SK-N-SH (cell line): ENCODE data around the gene HS1BP3. TPM values are rescaled to one million over a fixed set of nuclear protein-coding genes. Genes with fewer than 3 reads are reported as not detected.

Experiments used
- CTCF ChIA-PET: fragments of 300-600, 350-600 bp; formaldehyde crosslinking; extraction: SDS; loops from one replicate; lab custom pipeline; 2021; lab: Yijun Ruan, JAX
- POLR2A ChIA-PET: fragments of 350-600 bp; sonication (Branson Sonifier 250); formaldehyde crosslinking; extraction: SDS; loops from one replicate; lab custom pipeline; 2020; ENCODE audit warnings: antibody characterized with exemption, inconsistent platforms; lab: Yijun Ruan, JAX
- DNase-seq: peaks from one replicate; pipeline ENCODE4 v3.0.0; 2012
- H2AFZ ChIP-seq: fragments of 200-600 bp; sonication (generic); 2 replicates; pipeline ENCODE4 v1.8.1; 2016; ENCODE audit warnings: antibody characterized with exemption, mild to moderate bottlenecking, low read depth
- H3F3A ChIP-seq: fragments of 200-600 bp; sonication (generic); replicated peaks from 2 replicates; pipeline ENCODE3; 2016; ENCODE audit warnings: antibody characterized with exemption, mild to moderate bottlenecking; ENCODE audit not compliant: insufficient read depth
- H3K27ac ChIP-seq, 2 experiments: fragments of 200-500 bp in 1 of 2; fragments of 200-600 bp in 1 of 2; sonication (Bioruptor generic) in 1 of 2; sonication (generic), shearing (Covaris generic) in 1 of 2; 2 replicates each; pipeline versions ENCODE4 v1.5.1 to v1.6.1; 2014 to 2016; ENCODE audit warnings: low read depth in 2 of 2, inconsistent platforms in 1 of 2, low read length in 1 of 2, mild to moderate bottlenecking in 1 of 2, mixed read lengths in 1 of 2
- H3K27me3 ChIP-seq: fragments of 200-600 bp; sonication (generic), shearing (Covaris generic); 2 replicates; pipeline ENCODE4 v1.6.1; 2016; ENCODE audit warnings: mixed run types; ENCODE audit not compliant: insufficient read depth
- H3K36me3 ChIP-seq, 2 experiments: fragments of 200-500 bp in 1 of 2; fragments of 200-600 bp in 1 of 2; sonication (Bioruptor generic) in 1 of 2; sonication (generic) in 1 of 2; replicated peaks in 1 of 2; 2 replicates each; pipeline versions ENCODE3 to v1.5.1; 2014 to 2016; ENCODE audit warnings: low read length in 1 of 2, mild to moderate bottlenecking in 1 of 2; ENCODE audit not compliant: insufficient read depth in 2 of 2, control insufficient read depth in 1 of 2
- H3K4me1 ChIP-seq, 2 experiments: fragments of 200-500 bp in 1 of 2; fragments of 200-600 bp in 1 of 2; sonication (Bioruptor generic) in 1 of 2; sonication (generic), shearing (Covaris generic) in 1 of 2; 2 replicates each; pipeline versions ENCODE4 v1.5.1 to v1.6.1; 2014 to 2016; ENCODE audit warnings: low read depth in 1 of 2, low read length in 1 of 2, mixed run types in 1 of 2; ENCODE audit not compliant: insufficient read depth in 2 of 2, control insufficient read depth in 1 of 2
- H3K4me2 ChIP-seq: fragments of 200-600 bp; sonication (generic), shearing (Covaris generic); 2 replicates; pipeline ENCODE4 v1.6.1; 2017; ENCODE audit warnings: mixed run types
- H3K4me3 ChIP-seq, 2 experiments: fragments of 200-500 bp in 1 of 2; fragments of 200-600 bp in 1 of 2; sonication (Bioruptor generic) in 1 of 2; sonication (generic), shearing (Covaris generic) in 1 of 2; 2 replicates each; pipeline versions ENCODE4 v1.5.1 to v1.8.1; 2014 to 2016; ENCODE audit warnings: low read depth in 2 of 2, inconsistent platforms in 1 of 2, low read length in 1 of 2, mild to moderate bottlenecking in 1 of 2, mixed read lengths in 1 of 2, moderate library complexity in 1 of 2
- H3K79me2 ChIP-seq: fragments of 200-600 bp; sonication (generic); 2 replicates; pipeline ENCODE4 v1.8.1; 2017; ENCODE audit warnings: mild to moderate bottlenecking; ENCODE audit not compliant: insufficient read depth
- H3K9ac ChIP-seq: fragments of 200-600 bp; sonication (generic); 2 replicates; pipeline ENCODE4 v1.6.1; 2017; ENCODE audit warnings: mixed run types
- H3K9me2 ChIP-seq: fragments of 200-600 bp; sonication (generic); 2 replicates; pipeline ENCODE4 v1.6.1; 2017; ENCODE audit warnings: mixed run types
- H3K9me3 ChIP-seq: fragments of 200-600 bp; sonication (generic); 2 replicates; pipeline ENCODE4 v1.6.1; 2017; ENCODE audit warnings: mixed run types, mild to moderate bottlenecking, moderate library complexity
- H4K20me1 ChIP-seq: fragments of 200-600 bp; sonication (generic); 2 replicates; pipeline ENCODE4 v1.6.1; 2017; ENCODE audit warnings: mild to moderate bottlenecking, mixed run types; ENCODE audit not compliant: insufficient read depth
- EP300 ChIP-seq, 2 experiments: IDR thresholded peaks; 2 replicates each; pipeline versions ENCODE4 v1.4.0 to v1.6.1; 2012; ENCODE audit warnings: borderline replicate concordance in 1 of 2, low read depth in 1 of 2, low read length in 1 of 2
- EZH2phosphoT487 ChIP-seq: fragments of 200-600 bp; sonication (generic); IDR thresholded peaks from 2 replicates; pipeline ENCODE4 v1.6.1; 2017; ENCODE audit warnings: low read depth, mixed run types, mild to moderate bottlenecking, antibody characterized with exemption, moderate library complexity, borderline replicate concordance
- FOSL2 ChIP-seq: IDR thresholded peaks from 2 replicates; pipeline ENCODE4 v1.4.0; 2012; ENCODE audit warnings: low read depth, mild to moderate bottlenecking, moderate library complexity, borderline replicate concordance
- FOXJ3 ChIP-seq: sonication (generic); formaldehyde crosslinking; IDR thresholded peaks from 2 replicates; pipeline ENCODE4 v1.5.1; 2020; ENCODE audit warnings: mild to moderate bottlenecking, missing genetic modification reagents
- GABPA ChIP-seq: IDR thresholded peaks from 2 replicates; pipeline ENCODE4 v1.4.0; 2012; ENCODE audit warnings: low read depth, mild to moderate bottlenecking
- GATA2 ChIP-seq: sonication (generic); formaldehyde crosslinking; IDR thresholded peaks from 2 replicates; pipeline ENCODE4 v1.5.0; 2020; ENCODE audit warnings: mild to moderate bottlenecking, missing genetic modification reagents
- IRF3 ChIP-seq: fragments of 150-350 bp; IDR thresholded peaks from 2 replicates; pipeline ENCODE4 v1.6.1; 2016; ENCODE audit warnings: mild to moderate bottlenecking, low read depth, low read length
- NFIC ChIP-seq: IDR thresholded peaks from 2 replicates; pipeline ENCODE4 v1.4.0; 2012; ENCODE audit warnings: borderline replicate concordance
- PBX3 ChIP-seq: IDR thresholded peaks from 2 replicates; pipeline ENCODE4; 2012
- POLR2AphosphoS5 ChIP-seq: IDR thresholded peaks from 2 replicates; pipeline ENCODE4 v1.6.1; 2012; ENCODE audit warnings: low read depth, low read length
- RAD21 ChIP-seq: IDR thresholded peaks from 2 replicates; pipeline ENCODE4 v1.6.1; 2012; ENCODE audit warnings: mild to moderate bottlenecking, low read length
- REST ChIP-seq: IDR thresholded peaks from 2 replicates; pipeline ENCODE4 v1.6.1; 2012; ENCODE audit warnings: mild to moderate bottlenecking, low read depth, low read length, moderate library complexity
- RXRA ChIP-seq: IDR thresholded peaks from 2 replicates; pipeline ENCODE4 v1.4.0; 2012; ENCODE audit warnings: low read depth, mild to moderate bottlenecking, borderline replicate concordance
- TCF12 ChIP-seq: IDR thresholded peaks from 2 replicates; pipeline ENCODE4 v1.4.0; 2012
- USF2 ChIP-seq: fragments of 150-350 bp; IDR thresholded peaks from 2 replicates; pipeline ENCODE4 v1.6.1; 2017; ENCODE audit warnings: antibody characterized with exemption, low read length, low read depth, borderline replicate concordance
- ZBTB33 ChIP-seq: IDR thresholded peaks from 2 replicates; pipeline ENCODE4 v1.4.0; 2012; ENCODE audit warnings: low read depth, borderline replicate concordance
- WGBS: methylation state at CpG from one replicate; pipeline ENCODE4 v1.1.6; 2017; ENCODE audit warnings: low lambda C conversion rate; 5-methylcytosine and 5-hydroxymethylcytosine counted together
- polyA plus RNA-seq, 3 experiments: library from polyadenylated mRNA; depleted of rRNA; stranded (reverse); fragments of >200 nt; gene quantifications; 2 replicates each; pipeline ENCODE4 v1.2.3, GENCODE V29; 2012

Gene HS1BP3
- polyA plus RNA-seq, 1 of the 3 experiments (the other 2 are of a cell fraction), result 20.1 TPM

- TF ChIP-seq EZH2phosphoT487 (no peak), ZBTB33 (no peak), GABPA (no peak), NFIC (no peak), PBX3 (no peak), POLR2AphosphoS5 (peak; percentile 94), EP300 (IDR thresholded peaks at IDR 0.05; ENCODE audit: borderline replicate concordance in 1 of 2, low read depth in 1 of 2, low read length in 1 of 2) (0 out of 4 replicates have a peak, but pooled peaks of 1 of the 2 experiments have one; percentile 23), IRF3 (no peak)
These were observed at the start of gene HS1BP3 (continued) for GRCh38 chr2:20650877-20651730.

- H4K20me1 ChIP-seq, result no peaks in the 10 kb centered on the region
- DNase-seq, result no peak
- no peak for TF ChIP-seq RAD21
- TF ChIP-seq REST, result no peak
- TF ChIP-seq FOSL2, result no peak
- no peak for TF ChIP-seq TCF12
- TF ChIP-seq FOXJ3 (CRISPR knock-in tag), result no peak
- TF ChIP-seq USF2, result no peak
- TF ChIP-seq RXRA, result no peak
- no peak for TF ChIP-seq GATA2 (CRISPR knock-in tag)
- TF ChIP-seq, all 33 proteins: peak for 0
- H2AFZ ChIP-seq, result no peak overlapping the region
- H3K9ac ChIP-seq, result no peak overlapping the region
- WGBS, result 87% methylated on average over 4 of the region's 4 CpGs
- H3K4me1 ChIP-seq, result peaks cover 0 to 14% of the 10 kb centered on the region in 2 experiments; a peak in 3 of 4 replicates
- no peak overlapping the region for H3K4me3 ChIP-seq
- H3K36me3 ChIP-seq, result peaks cover 6 to 35% of the 10 kb centered on the region in 2 experiments
- H3K79me2 ChIP-seq, result no peaks in the 10 kb centered on the region
- no peaks in the 10 kb centered on the region for H3K9me2 ChIP-seq
- peaks cover 3% of the 10 kb centered on the region for H3F3A ChIP-seq
- POLR2A ChIA-PET, result no interaction called here
- H3K4me2 ChIP-seq, result peak overlapping the region; percentile 30
- H3K27me3 ChIP-seq, result no peaks in the 10 kb centered on the region
- H3K27ac ChIP-seq, result peak overlapping the region; percentile 55 to 60; a peak in 3 of 4 replicates
- H3K9me3 ChIP-seq, result no peaks in the 10 kb centered on the region
- CTCF ChIA-PET, result interaction anchor here (0.6 to 4.6 kb wide), 7 partner anchors 8 to 1263 kb away, joined by 3 to 22 read pairs (median 4); no protein-coding TSS in a partner anchor
These were observed 48.2 kb upstream of the HS1BP3 start for GRCh38 chr2:20698916-20699613.
